Measurements from ENCODE around the gene RTN3.
"Not testable (repeated sequence)": the region's sequence is repeated elsewhere in the genome, so short reads cannot be mapped to it uniquely, and the experiment has no call there.

RTN3 gene

DNA sequence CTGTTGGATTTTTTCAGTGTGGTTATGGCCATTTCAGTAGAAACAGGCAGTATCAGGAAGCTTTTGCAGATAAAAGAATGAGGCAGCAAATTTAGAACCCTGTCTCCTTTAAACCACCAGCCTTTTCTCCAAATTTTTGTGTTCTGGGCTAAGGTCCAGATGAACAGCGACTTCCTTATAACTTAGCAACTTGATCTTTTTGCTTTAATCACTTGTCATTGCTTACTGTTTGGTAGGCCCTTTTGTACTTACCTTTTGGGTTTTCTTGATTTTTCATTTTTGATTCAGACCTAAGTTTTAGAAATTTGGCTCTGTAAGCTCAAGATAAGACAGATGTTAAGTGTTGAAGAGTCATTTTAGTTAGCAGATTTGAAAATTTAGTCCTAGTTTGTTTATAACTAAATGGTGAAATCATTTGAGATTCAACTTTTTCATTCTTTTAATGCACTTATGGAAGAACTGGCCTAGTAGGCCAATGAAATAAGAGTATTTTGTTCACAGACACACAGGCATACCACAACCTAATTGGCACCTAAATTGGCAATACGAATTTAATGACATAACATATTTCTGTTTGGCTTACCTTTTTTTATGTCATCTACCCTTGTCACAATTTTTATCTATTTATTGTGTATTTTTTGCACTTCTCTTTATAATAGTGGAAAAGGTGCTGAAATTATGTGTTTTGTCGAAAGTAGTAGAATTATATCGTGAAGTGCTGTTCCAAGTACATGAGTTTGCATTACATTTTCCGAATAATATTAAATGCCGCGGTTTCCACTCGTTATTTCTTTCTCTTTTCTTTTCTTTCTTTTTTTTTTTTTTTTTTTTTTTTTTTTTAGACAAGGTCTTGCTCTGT, 2.1 kb downstream of the RTN3 start:
- DNase-seq, result no peak

DNA sequence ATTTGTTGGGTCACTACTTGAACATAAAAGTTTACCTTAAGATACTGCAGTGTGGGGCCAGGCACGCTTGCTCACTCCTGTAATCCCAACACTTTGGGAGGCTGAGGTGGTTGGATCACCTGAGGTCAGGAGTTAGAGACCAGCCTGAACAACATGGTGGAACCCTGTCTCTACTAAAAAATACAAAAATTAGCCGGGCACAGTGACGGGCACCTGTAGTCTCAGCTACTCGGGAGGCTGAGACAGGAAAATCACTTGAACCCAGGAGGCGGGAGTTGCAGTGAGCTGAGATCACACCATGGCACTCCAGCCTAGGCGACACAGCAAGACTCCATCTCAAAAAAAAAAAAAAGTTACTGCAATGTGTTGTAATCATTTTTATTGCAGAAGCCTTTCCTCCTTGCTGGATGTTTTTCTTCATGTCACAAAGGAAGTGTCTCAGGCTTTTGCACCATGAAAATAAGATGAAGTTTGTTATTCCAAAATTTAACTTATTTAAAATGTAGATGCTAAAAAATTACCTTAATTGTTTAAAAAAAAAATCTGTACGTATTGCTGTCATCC, 3.9 kb downstream of the RTN3 start:
- not testable (repeated sequence) for DNase-seq

DNA sequence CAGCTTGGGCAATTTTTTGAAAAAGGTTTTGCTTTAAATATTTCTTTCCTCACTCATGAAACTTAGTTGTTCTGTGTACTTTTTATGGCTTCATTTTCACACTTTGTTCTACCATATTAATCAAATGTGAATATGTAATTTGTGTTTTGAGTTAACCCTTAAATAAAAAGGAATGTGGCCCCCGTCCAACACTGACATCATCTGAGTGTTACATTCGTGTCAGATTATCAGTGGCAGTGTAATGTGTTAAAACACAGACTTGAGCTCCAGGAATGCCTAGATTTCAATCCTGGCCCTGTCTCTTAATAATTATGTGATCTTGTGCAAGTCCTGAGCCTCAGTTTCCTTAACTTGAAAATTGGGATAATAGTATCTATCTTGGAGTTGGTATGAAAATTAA, 5.6 kb downstream of the RTN3 start:
- no peak for DNase-seq

DNA sequence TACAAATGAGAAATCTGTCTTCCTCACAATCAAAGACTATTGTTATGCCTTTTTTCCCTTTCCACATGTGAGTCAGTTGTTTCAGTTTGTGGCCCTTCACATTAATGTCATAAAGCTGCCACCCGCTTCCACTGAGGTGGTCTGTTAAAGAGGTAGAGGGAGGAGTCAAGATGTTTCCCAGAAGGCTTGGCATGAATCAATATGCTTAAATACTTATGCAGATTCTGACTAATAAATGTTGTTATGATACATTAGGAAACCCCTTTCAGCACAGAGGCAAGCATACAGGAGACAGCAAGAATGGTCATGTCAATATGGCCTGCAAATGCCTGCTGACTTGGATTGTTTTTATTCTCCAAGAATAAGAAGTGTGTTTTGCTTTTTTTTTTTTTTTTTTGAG, 6.5 kb downstream of the RTN3 start:
- no peak for DNase-seq

DNA sequence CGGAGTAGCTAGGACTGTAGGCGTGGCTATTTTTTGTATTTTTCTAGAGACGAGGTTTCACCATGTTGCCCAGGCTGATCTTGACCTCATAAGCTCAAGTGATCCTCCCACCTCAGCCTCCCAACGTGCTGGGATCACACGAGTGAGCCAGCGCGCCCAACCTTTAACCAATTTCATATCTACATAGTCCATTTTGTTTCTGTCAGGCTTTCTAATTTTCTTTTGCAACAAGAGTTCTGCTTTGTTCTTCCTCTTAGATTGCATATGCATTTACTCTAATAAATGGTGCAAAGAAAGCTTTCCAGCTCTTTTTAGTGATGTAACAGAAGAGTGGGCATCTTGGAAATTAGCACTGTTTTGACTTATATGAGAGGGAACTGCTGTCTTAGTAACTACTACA, 13.3 kb downstream of the RTN3 start:
- no peak for DNase-seq

DNA sequence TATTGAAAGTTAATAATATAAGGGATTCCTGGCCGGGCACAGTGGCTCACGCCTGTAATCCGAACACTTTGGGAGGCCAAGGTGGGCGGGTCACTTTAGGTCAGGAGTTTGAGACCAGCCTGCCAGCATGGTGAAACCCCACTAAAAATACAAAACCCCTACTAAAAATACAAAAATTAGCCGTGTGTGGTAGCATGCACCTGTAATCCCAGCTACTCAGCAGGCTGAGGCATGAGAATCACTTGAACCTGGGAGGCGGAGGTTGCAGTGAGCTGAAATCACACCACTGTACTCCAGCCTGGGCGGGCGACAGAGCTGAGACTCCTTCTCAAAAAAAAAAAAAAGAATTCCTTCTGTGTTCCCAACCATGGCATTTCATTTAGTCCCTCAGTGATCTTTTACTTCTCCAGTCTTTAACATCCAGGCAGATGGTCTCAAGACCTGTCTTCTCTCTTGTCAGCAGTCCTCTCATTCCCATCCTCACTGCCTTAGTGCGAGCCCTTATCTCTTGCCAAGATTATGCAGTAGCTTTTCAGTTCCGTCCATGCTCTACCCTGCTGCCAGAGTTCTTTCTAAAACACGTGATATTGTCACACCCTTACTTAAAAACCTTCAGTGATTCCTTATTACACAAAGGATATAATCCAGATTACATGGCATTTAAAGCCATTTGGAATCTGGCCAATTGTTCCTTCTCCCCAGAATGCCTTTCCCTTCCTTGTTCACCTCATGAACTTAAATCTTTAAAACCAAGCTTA, 17.9 kb downstream of the RTN3 start:
- no peak for DNase-seq

DNA sequence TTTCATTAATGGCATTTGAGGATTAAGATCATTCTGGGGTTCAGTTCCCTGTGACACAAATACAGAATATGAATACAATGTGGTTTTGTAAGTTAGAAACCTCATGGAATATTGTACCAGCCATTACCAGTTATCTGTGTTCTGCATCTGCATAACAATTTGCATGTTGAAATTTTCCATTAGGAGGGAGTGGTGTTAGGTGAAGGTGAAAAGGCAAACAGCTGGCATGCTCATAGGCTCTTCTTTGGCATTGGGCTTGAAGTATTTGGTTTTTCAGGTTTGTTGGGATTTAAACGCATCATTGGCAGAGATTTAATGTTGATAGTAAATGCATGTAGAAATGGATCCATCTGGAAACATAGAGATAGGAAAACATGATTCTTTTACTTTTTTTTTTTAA, 18.6 kb downstream of the RTN3 start:
- no peak for DNase-seq

DNA sequence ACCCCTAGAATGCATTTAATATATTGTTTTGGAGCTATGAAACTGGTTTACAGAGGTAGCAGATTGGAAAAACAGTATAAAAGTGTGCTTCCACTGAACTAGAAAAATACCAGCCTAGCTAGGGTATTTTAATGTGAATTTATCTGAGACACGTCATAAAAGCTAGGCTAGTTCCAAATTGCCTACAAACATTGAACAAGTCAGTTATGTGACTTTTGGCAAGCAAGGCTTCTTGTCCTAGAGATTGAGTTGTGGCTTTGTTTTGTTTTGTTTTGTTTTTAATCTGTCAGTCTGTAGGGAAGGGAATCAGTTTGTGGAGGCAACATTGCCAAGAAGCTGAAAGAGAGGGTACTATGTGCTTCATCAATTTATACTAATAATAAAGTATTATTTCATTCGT, 24.2 kb downstream of the RTN3 start:
- DNase-seq, result no peak

DNA sequence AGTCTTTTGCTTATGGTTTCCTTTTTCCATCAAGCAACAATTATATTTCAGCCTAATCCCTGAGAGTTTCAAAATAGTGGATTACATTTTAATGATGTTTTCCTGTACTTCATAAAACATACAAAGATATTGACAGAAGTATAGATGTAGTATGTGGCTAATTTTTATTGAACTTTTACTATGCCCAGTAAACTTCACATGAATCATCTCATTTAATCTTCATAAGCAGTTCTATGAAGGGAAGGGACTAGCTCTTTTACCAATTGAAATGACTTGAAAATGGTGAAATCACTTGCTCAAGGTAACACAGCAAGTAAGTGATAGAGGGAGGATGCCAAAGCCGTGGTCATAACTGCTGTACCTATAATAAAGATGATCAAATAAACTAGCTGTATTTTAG, 27.5 kb downstream of the RTN3 start:
- no peak for DNase-seq

DNA sequence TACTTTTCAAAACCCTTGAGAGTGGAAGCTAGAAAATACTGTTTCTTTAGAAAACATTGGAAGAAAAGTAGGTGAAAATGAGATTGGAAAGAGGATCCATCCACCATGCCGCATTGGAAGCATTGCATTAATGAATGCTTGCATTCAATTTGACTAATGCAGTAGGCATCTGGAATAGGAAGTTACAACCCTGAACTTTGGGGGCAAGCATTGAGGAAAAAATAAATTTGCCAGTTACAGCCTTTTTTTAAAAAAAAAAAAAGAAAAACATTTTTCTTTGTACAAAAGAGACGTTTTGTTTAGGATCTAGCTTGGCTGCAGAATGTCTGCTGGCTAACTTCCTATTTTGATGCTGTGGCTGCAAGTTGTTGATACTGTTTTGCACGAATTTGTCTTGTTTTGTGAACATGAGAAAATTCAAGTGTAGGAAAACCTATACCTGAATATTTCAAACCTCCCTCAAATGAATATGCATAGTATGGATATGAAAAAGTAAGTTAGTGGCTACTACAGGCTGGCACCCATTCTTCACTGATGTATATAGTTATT, 28.1 kb downstream of the RTN3 start:
- DNase-seq, result no peak

DNA sequence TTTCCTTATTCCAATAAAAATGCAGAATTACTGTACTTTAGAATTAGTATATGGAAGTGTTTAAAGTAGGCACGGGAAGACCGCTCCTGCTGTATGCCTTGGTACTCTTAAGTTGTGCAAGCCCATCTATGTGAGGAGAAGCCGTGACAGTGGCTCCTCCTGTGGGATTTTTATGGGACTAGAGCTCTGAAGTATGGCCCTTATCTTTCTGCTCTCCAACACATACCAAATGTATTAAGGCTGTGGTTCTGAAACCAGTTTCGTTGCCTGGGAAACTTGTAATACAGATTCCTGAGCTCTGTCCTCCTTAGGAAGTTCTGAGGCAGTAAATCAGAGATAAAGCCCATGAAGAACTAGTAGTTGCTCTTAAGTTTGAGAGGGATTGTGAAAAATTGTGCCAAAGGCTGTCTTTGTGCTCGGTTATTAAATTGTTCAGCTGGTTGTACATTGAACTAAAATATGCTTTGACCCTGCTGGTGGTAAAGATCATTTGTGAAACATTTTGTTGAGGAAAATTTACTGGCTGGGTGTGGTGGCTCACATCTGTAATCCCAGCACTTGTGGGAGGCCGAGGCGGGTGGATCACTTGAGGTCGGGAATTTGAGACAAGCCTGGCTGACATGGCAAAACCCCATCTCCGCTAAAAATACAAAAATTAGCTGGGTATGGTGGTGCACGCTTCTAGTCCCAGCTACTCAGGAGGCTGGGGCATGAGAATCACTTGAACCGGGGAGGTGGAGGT, 29.3 kb downstream of the RTN3 start:
- no peak for DNase-seq

DNA sequence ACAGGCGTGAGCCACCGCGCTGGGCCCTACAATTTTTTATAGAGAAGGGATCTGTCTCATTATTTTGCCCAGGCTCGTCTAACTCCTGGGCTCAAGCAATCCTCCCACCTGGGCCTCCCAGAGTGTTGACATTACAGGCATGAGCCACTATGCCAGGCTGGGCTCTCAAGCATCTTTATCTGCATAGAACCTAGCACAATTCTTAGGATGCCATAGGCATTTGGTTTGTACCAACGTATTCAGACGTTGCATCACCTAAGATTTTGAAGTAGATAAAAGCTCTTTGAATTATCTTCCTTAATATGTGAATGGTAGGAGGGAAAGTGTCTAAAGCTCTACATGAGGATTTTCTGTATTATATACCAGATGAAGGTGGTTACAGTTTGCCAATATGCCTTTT, 30.5 kb downstream of the RTN3 start:
- no peak for DNase-seq

DNA sequence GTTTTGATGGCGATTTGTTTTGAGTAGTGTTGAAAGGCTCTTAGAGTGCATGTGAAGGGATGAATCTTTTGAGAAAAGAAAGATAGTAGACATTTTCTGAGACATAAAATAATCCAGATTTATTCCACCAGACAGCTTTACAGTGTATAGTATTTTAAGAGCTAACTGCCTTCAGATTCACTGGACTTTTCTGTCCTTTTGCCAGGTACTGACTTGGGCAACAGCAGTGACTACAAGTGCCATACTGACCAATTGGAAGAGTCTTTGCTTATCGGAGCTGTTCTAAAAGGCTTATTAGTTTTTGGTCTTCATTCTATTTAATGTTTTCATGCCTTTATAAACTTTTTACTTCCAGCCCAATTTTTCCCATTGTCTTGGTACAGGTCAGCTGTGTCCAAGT, 32.5 kb downstream of the RTN3 start:
- DNase-seq, result no peak

DNA sequence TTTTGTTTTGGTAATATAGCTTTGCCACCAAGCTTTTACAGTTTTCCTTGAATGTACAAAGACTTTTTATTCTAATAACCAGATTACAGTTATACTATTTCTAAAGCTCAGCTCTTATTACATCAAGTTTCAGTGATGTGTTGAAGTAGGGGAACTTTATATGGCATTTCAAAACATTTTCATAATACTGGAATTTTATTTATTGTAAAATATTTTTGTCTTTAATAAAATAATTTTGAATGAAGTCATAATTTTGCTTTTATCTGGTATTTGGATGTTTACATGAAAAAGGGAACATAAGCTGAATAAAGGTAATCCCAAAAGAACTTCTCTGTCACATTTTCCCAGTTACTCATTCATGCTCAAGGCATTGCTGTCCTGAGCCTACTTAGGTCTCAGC, 34.7 kb downstream of the RTN3 start:
- DNase-seq, result no peak

DNA sequence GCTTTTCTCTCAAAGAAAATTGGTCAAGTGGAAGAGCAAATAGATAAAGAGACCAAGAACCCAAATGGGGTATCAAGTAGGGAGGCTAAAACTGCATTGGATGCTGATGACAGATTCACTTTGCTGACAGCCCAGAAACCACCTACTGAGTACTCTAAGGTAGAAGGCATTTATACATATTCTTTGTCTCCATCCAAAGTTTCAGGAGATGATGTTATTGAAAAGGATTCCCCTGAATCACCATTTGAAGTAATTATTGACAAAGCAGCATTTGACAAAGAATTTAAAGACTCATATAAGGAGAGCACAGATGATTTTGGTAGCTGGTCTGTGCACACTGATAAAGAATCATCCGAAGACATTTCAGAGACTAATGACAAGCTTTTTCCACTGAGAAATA, 37.7 kb downstream of the RTN3 start:
- no peak for DNase-seq

DNA sequence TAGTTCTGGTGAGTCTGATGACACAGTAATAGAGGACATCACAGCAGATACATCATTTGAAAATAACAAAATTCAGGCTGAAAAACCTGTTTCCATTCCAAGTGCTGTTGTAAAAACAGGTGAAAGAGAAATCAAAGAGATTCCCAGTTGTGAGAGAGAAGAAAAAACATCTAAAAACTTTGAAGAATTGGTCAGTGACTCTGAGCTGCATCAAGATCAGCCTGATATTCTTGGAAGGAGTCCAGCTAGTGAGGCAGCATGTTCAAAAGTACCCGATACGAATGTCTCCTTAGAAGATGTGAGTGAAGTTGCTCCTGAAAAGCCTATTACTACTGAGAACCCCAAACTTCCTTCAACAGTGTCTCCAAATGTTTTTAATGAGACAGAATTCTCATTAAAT, 38.7 kb downstream of the RTN3 start:
- DNase-seq, result no peak

DNA sequence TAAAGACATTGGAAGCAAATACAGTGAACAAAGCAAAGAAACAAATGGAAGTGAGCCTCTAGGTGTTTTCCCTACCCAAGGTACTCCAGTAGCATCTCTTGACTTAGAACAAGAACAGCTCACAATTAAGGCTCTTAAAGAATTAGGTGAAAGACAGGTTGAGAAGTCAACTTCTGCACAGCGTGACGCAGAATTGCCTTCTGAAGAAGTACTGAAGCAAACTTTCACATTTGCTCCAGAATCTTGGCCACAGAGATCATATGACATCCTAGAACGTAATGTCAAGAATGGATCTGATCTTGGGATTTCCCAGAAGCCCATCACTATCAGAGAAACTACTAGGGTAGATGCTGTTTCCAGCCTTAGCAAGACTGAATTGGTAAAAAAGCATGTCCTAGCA, 39.3 kb downstream of the RTN3 start:
- DNase-seq, result no peak

DNA sequence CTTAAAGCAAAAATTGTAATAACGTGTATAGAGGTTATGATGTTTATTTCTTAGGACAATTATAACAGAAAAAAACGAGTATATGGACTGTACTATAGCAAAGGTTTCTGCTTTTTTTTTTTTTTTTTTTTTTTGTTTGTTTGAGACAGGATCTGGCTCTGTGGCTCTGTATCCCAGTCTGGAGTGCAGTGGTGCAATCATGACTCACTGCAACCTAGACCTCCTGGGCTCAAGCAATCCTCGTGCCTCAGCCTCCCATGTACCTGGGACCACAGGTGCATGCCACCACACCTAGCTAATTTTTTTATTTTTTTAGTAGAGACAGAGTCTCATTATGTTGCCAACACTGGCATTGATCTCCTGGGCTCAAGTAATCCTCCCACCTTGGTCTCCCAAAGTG, 48.0 kb downstream of the RTN3 start:
- no peak for DNase-seq

DNA sequence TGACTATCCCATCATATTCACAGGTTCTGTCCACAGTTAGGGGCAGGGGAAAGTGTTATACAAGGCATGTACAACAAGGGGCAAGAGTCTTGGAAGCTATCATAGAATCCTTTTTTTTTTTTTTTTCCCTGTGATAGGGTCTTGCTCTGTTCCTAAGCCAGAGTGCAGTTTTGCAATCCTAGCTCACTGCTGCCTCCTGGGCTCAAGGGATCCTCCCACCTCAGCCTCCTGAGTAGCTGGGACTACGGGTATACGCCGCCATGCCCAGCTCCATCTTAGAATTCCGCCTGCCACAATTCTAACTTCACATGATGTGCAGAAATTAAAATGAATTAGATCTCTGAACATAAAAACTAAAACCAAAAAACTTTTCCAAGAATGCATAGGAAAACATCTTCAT, 55.6 kb downstream of the RTN3 start:
- no peak for DNase-seq

DNA sequence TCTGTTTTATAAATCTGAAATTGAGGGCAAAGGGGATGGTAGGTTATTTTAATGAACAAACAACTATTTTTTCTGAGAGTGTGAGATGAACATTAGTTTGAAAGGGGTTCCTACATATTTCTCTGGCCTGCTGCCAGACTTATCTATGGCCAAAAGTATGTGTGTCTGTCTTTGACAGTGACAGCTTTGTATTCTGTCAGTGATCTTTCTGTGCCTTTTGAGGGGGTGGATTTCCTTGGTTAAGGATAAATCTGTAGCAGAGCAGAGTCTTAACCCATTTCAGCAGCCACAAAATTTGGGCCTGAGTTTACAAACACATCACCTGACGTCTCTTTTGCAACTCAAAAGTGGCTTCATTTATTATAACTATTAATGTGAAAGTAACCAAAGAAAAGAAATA, 56.4 kb downstream of the RTN3 start:
- DNase-seq, result no peak

DNA sequence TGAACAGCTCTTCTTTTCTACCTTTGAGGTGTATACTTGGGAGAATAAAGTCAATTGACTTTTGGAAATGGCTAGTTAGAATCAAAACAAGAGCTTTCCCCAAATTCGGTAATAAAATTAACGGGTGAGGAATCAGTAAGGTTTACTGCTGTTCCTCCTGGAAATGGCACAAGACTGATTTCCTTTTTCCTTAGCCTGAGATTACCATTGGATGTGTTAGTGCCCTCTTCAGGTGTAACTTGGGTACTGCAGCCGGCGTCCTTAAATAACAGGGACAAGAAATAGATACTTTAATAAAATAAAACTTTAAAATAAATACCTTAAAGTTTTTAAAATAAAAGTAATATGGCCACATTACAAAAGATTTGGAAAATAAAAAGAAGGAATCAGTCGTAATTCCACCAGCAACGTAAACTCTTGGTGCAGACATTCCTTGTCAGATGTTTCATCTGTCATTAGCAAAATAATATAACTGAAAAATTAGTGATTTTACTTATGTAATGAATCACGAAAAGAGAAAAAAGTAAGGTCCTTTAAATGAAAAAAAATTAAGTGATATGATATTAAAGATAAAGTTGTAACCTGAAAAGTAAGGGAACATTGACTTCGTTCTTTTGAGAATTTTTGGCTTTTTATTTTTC, 57.5 kb downstream of the RTN3 start:
- DNase-seq, result no peak

Measured in activated gamma-delta T cell (primary cell).